ENCODE results near the gene DNAI1.

The DNAI1 gene

DNA sequence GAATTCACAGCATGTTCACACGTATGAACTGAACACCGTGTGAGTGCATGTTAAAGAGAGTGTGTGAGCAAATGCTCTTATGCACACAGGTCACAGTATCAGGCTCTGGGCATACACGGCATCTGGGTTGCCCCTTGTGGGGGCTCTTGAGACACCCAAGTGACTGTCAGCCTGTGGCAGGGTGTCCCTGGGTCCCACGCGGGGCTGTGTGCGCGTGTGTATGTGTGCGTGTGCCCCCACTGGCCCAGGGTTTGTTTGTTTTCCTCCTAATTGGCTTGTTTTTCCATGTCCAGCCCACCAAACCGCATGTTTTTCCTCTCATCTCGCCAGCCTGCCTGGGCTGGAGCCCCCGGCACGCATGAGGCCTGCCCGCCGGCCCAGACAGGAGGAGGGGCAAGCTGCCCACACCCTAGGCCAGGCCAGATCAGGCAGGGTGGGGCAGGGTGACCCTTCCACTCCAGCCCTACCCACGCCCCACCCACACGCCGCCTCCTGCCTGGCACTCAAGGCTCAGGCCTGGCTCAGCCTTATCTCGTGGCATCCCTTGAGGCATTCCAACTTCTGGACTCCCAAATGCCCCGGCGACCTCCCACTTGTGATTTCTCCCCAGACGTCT lies 102.1 kb downstream of the DNAI1 start:
- DNase-seq: no peak

DNA sequence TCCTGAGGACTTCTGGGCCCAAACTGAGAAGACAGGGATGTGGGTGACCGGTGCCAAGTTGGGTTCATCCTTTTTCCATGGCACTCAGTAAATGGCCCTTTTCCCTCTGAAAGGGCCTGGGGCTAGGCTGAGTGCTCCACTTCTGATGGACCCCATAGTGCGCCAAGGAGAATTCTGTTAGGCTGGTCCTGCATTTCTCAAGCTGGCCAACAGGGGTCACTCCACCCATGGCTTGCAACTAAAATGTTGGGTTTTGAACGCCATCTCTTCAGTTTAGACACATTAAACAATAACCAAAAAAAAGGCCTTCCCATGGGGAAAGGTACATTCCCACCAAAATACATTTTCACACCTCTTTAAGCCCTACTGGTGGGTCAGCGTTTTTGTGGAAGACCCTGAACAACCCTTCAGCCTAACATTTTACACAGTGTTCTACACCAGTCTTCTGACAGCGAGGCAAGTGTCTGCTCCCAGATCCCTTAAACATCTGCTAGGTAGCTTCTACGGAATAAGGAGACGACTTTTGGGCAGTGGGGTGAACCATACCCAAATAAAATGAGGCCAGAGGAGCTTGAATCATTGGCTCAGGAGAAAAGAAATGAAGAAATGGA lies 103.6 kb downstream of the DNAI1 start:
- DNase-seq: no peak

DNA sequence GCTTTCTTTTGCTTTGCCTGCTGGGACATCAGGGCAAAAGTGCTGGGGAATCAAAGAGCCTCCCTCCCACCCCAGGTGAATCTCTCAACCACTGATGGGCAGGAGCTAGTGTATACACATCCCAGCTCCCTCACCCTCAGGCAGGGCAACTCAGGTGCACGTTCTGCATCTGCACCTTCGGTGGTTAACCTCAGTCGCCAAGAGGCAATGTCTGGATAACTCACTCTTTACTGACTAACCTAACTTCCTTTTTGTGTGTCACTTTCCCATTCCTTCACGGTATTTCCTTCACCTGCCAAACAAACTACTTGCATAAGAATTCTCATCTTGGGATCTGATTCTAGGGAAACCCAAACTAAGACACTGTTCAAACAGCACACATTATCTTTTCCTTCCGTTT lies 104.7 kb downstream of the DNAI1 start:
- no peak for DNase-seq

DNA sequence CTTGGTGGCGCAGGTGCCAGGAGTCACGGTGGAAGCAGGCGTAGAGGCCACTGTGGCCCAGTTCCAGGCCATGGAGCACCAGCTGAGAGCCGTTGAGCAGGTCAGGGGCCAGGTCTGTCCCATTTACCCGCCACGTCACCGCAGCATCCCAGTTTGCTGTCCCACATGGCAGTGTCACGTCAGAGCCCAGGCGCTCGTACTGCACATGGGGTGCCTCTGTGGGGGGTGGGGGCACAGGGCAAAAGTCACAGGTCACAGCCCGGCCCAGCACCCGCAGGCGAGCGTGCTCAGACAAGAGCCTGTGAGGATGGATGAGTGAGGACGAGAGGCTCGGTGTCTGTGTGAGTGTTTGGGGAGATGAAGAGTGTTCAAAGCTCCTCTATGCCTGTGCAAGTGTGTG lies 106.0 kb downstream of the DNAI1 start:
- DNase-seq: no peak

DNA sequence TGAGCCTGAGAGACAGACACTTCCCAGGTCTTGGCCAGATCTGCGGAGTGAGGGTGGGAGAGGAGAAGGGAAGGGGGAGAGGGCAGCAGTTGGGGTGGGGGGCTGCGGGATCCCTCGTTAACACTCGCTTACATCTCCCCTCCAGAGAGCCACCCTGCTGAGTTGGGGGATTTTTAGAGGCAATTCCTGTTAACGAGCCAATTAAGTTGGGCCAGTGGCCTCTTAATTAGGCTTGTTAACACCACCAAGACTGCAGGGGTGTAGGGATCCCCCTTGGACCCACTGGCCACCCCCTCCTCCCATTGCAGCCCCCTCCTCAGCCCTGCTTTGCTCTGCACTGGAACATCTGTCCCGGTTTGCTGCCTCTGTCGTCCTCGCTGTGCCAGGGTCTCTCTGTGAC lies 107.3 kb downstream of the DNAI1 start:
- DNase-seq: no peak

DNA sequence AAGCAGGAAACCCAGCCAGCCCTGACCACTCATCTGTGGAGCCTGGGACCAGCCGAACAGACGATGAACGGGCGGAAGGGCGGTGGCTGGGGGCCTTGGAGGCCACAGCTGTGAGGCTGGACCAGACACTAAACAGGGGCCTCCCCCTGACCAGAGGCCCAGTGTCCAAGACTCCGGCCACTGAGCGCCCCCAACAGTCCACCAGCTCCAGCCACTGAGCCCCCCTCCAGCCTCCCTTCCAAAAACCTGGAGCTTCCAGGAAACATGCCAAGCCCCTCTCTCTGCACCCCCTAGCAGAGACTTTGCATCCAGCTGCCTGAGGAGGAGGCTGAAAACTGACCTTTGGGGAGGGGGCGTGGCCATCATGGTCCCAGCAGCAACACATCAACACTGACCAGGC lies 107.7 kb downstream of the DNAI1 start:
- no peak for DNase-seq

DNA sequence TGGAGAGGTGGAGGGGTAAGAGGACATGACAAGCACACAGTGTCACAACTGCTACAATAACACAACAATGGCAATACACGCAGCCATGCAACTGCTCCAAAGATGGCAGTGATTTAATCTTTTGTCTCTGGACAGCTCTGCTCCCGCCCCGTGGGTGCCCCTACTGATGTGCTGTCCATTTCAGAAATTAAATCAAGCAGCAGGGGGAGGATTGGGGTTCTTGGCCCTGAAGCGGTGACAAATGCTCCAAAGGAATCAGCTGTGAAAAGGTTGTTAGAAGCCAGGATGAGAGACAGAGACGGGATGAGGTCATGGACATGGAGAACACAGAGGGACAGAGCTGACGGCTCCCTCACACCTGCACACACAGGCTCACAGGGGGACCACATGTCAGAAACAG lies 108.4 kb downstream of the DNAI1 start:
- DNase-seq: no peak

DNA sequence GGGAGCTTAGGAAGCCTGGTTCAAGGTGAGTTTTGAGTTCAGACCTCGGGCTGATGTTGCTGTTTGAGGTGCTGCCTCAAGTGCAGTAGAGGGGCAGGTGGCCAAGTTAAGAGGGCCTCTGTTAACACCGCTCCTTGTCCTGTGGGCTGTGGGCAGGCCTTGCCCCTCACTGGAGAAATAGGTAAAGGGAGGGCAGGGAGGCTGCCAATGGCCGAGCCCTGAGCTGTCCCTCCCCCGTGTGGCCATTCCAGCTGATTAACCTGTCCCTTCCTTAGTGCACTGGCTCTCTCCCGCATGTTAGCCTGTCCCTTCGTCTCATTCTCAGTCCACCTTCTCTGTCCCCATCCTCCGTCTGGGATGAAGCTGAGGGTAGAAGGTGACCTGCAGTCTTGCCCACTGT lies 109.5 kb downstream of the DNAI1 start:
- DNase-seq: no peak

DNA sequence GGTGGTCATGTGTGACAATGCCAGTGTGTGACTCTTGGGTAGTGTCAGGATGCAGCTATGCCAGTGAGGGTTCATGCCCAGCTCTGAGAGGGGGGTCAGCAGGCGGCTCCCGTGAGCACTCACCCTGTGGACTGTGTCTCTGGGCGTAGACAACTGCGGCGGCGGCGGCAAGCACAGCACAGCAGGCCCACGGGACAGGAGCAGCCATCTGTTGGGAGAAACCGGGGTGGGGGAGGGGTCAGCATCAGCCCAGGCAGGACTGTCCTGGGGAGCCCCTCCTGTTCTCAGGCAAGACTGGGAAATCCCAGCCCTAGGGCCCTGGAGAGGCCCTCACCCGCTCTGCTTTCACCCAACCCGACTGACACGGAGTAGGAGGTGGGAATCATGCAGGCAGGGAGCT lies 110.2 kb downstream of the DNAI1 start:
- no peak for DNase-seq

DNA sequence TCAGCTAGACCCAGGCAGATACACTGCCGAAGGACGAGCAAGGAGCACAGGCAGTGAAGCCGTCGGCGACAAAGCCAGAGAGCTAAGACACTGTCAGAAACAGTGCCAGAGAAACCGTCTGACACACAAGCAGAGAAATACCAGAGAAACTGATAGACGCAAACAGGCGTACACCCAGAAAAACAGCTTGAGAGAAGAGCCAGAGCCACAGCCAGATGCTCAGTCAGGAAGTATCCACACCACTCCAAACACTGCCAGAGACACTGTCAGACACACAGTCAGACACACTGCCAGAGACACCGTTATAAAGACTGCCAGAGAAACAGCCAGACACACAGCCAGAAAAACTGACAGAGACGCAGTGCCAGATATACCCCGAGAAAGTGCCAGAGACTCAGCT lies 111.8 kb downstream of the DNAI1 start:
- DNase-seq: no peak

Data from CD4-positive, alpha-beta T cell treated with Interleukin-12 subunit alpha and Interleukin-12 subunit beta, for 1 hour (primary cell).